ENCODE measurements around the gene KCNA5. TPM values are rescaled to one million over a fixed set of nuclear protein-coding genes. Genes with fewer than 3 reads are reported as not detected.

The KCNA5 gene
- not detected in 2 replicates for total RNA-seq (2011; cell fraction: chromatin; rRNA removed; ENCODE audit: low replicate concordance)
- not detected in 2 replicates for total RNA-seq (2011; cell fraction: nucleolus; rRNA removed)
- total RNA-seq (2011; cell fraction: nucleoplasm; rRNA removed) = not detected in 2 replicates
- total RNA-seq (2014; rRNA removed) (not detected in 2 replicates), total RNA-seq (2014; rRNA removed; fragmentation: Illumina TruSeq; extraction: Trizol) (not detected in 2 replicates), total RNA-seq (2015; rRNA removed; fragmentation: Illumina TruSeq; extraction: Trizol) (not detected in 2 replicates), total RNA-seq (2021) (not detected in 2 replicates), polyA plus RNA-seq (2011; rRNA removed) (not detected in 2 replicates), polyA plus RNA-seq (2014; fragmentation: Illumina TruSeq; extraction: Trizol) (not detected in 2 replicates), polyA plus RNA-seq (2014; fragmentation: Nextera tagmentation; extraction: Ambion mirVana) (not detected), polyA plus RNA-seq (2014; rRNA removed) (not detected in 2 replicates), polyA minus RNA-seq (2011; rRNA and poly(A)+ RNA removed) (not detected in 2 replicates), Bru-seq, nascent RNA (not detected), BruChase-seq, experiment 1, labeled RNA remaining after a 2-hour chase (not detected), BruChase-seq, experiment 2, labeled RNA remaining after a 6-hour chase (not detected)
- polyA plus RNA-seq (2011; cell fraction: cytosol; rRNA removed) = not detected in 2 replicates
- polyA plus RNA-seq (2011; cell fraction: nucleus; rRNA removed) = not detected in 2 replicates
- polyA plus RNA-seq (2012) = not detected in 2 replicates
- polyA minus RNA-seq (2011; cell fraction: cytosol; rRNA and poly(A)+ RNA removed) = not detected in 2 replicates
- polyA minus RNA-seq (2011; cell fraction: nucleus; rRNA and poly(A)+ RNA removed) = not detected in 2 replicates
- long read RNA-seq, experiment 1 = 0 reads
- long read RNA-seq, experiment 2 = 0 reads
- long read RNA-seq, experiment 3 = 0 reads

DNA sequence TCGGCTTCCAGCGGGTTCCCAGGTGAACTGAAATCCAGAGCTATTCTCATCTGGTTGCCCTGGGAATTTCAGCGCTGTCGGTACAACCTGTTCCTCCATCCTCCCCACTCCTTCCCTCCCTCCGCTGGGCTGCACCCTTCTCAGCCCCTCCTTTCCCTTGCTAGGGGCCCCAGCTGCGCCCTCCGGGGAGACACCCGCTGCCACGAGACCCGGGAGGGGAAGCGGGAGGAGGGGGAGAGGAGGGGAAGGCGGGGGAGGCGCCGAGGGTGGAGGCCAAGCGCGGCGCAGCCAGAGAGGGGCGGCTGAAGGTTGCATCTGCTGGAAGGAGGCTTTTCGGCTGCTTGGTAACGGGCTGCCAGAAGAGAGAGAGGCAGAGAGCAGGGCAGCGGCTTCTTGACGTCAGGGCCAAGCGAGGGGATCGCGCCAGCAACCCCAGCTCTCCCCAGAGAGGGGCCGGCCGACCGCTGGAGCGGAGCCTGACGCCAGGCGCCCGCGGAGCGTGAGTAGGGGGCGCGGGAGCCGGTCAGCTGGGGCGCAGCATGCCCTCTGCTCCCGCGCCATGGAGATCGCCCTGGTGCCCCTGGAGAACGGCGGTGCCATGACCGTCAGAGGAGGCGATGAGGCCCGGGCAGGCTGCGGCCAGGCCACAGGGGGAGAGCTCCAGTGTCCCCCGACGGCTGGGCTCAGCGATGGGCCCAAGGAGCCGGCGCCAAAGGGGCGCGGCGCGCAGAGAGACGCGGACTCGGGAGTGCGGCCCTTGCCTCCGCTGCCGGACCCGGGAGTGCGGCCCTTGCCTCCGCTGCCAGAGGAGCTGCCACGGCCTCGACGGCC lies at the start of gene KCNA5:
TSS of gene KCNA5 (plus strand) at position 291 of the 831 bp plus-strand sequence. CDS start at position 560, 269 bp downstream.
- in situ Hi-C loops (cut with MboI) (no loop called here), intact Hi-C loops (cut with micrococcal nuclease) (no loop called here)
- Histone ChIP-seq H3K79me2 (ENCODE audit: control insufficient read depth, insufficient read depth, low read length) (no peaks in the 10 kb centered on the region), H3K4me3 (no peak within 1 kb of the TSS), H3K27me3 (ENCODE audit: control insufficient read depth in 2 of 2, insufficient read depth in 2 of 2, low read length in 2 of 2) (peaks cover 0 to 24% of the 10 kb centered on the region in 2 experiments; a peak in 2 of 5 replicates), H3K9me3 (replicated peaks; ENCODE audit: control insufficient read depth, insufficient read depth, low read depth, low read length) (no peaks in the 10 kb centered on the region), H3K4me2 (ENCODE audit: insufficient read depth, low read length) (no peak within 1 kb of the TSS), H3K4me1 (replicated peaks in 1 of 2; ENCODE audit: control insufficient read depth in 2 of 2, insufficient read depth in 2 of 2, low read length in 2 of 2) (no peaks in the 10 kb centered on the region), H3K27ac (ENCODE audit: extremely low read depth, low read depth, low read length) (no peak within 1 kb of the TSS), H2AFZ (ENCODE audit: low read depth, low read length) (no peak within 1 kb of the TSS), H4K20me1 (replicated peaks; ENCODE audit: control insufficient read depth, insufficient read depth, low read length) (no peaks in the 10 kb centered on the region), H3K9me1 (ENCODE audit: control insufficient read depth, insufficient read depth, low read length) (no peaks in the 10 kb centered on the region), H3K9ac (ENCODE audit: insufficient read depth in 1 of 2, low read depth in 2 of 2, low read length in 2 of 2) (no peak within 1 kb of the TSS), H3K36me3 (ENCODE audit: control insufficient read depth, insufficient read depth, low read length) (no peaks in the 10 kb centered on the region)
- FAIRE-seq (no peak), ATAC-seq (no peak), DNase-seq (ENCODE audit: extremely low read depth in 1 of 4, low spot score in 3 of 4) (peak in 1 of 4 experiments; percentile 5)
- 0% methylated on average over 11 of the region's 68 CpGs for WGBS (ENCODE audit: insufficient coverage, low coverage, missing lambda C conversion rate)
- BruUV-seq (replicated peaks) = no TSS peak
- ChIA-PET CTCF (ENCODE audit: low intra/inter-chr PET ratio) (no interaction called here), POLR2A (interaction anchor here (0.8 kb wide), 1 partner anchor 30 kb away, joined by 3 read pairs; no protein-coding TSS in a partner anchor)
- TF ChIP-seq SAP30 (IDR thresholded peaks at IDR 0.05; ENCODE audit: borderline replicate concordance, insufficient read depth, low read depth, low read length, poor library complexity, severe bottlenecking) = no peak
